ENCODE results near the gene BCL11A. TPM values are rescaled to one million over a fixed set of nuclear protein-coding genes. Genes with fewer than 3 reads are reported as not detected.

The BCL11A gene
- total and polyA plus RNA-seq, 4 donors = 0.08 to 8.5 (median 0.47) TPM

DNA sequence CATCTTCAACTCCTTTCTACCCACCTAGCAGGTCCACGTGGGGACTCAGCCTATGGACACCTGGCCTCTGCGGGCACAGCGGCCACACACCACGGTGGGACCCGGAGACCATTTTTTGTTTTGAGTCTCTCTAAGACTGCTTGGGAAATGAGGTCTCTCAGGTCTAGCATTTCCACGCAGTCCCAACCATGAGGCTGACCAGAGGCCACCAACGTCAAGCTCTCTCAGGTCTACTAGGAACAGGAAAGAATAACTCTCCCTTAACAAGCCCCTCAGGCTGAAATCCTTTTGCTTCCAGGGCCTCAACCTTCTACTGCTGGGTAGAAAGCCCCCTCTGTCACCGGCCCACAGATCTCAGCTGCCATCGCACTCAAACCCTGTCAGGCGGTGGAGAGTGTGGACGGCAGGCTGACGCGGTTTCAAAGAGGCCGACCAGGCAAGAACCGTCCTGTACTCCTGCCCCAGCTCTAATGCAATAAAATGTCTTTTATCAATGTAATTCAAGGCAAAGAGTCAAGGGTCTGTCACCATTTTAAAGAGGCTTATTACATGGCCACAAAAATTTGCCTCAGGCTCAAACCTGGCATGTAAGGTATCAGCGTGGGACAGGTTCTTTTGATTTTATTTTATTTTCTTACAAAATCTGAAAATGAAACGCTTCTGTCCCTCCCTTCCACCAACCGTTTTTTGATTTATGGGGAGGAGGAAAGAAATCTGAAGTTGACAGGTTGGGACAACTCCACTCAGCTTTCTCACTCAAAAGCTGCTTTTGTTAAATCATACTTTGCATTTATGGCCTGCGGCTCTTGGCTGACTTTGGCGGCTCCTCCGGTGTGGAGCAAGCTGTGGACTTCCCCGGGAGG lies 74.0 kb downstream of the BCL11A start:
- no peak overlapping the region for H3K4me3 ChIP-seq (ENCODE audit: low read depth in 1 of 3, low read length in 3 of 3)
- 90% methylated on average over 22 of the region's 22 CpGs for WGBS
- no peak overlapping the region for H3K27ac ChIP-seq (ENCODE audit: low read depth in 1 of 2, low read length in 2 of 2)
- no peaks in the 10 kb centered on the region for H3K9me3 ChIP-seq (ENCODE audit: control insufficient read depth in 4 of 4, low read length in 3 of 4)
- H3K9ac ChIP-seq (ENCODE audit: low read depth in 1 of 2, low read length in 2 of 2) = no peak overlapping the region
- peaks cover 7 to 27% (median 18%) of the 10 kb centered on the region in 4 donors for H3K4me1 ChIP-seq (ENCODE audit: control insufficient read depth in 4 of 4, insufficient read depth in 4 of 4, low read length in 3 of 4)
- TF ChIP-seq GABPA (IDR thresholded peaks at IDR 0.05 in 1 of 2, conservative IDR thresholded peaks at IDR 0.05 in 1 of 2) (no peak), NR2F2 (IDR thresholded peaks at IDR 0.05) (no peak), YY1 (IDR thresholded peaks at IDR 0.05) (no peak), EGR1 (IDR thresholded peaks at IDR 0.05; ENCODE audit: low read depth in 2 of 2) (no peak), RXRA (IDR thresholded peaks at IDR 0.05) (no peak), FOXA1 (IDR thresholded peaks at IDR 0.05) (no peak), HNF4G (IDR thresholded peaks at IDR 0.05) (no peak), FOXA2 (IDR thresholded peaks at IDR 0.05) (no peak), HNF4A (conservative IDR thresholded peaks at IDR 0.05) (no peak), SP1 (IDR thresholded peaks at IDR 0.05) (no peak), RAD21 (IDR thresholded peaks at IDR 0.05) (no peak), JUND (IDR thresholded peaks at IDR 0.05) (no peak)
- TF ChIP-seq, protein P1, sequence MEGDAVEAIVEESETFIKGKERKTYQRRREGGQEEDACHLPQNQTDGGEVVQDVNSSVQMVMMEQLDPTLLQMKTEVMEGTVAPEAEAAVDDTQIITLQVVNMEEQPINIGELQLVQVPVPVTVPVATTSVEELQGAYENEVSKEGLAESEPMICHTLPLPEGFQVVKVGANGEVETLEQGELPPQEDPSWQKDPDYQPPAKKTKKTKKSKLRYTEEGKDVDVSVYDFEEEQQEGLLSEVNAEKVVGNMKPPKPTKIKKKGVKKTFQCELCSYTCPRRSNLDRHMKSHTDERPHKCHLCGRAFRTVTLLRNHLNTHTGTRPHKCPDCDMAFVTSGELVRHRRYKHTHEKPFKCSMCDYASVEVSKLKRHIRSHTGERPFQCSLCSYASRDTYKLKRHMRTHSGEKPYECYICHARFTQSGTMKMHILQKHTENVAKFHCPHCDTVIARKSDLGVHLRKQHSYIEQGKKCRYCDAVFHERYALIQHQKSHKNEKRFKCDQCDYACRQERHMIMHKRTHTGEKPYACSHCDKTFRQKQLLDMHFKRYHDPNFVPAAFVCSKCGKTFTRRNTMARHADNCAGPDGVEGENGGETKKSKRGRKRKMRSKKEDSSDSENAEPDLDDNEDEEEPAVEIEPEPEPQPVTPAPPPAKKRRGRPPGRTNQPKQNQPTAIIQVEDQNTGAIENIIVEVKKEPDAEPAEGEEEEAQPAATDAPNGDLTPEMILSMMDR (IDR thresholded peaks at IDR 0.05; ENCODE audit: low read depth, low read length, missing input control) = no peak
- TF ChIP-seq, protein P2, sequence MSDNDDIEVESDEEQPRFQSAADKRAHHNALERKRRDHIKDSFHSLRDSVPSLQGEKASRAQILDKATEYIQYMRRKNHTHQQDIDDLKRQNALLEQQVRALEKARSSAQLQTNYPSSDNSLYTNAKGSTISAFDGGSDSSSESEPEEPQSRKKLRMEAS (IDR thresholded peaks at IDR 0.05) = no peak
- TF ChIP-seq, protein P3, sequence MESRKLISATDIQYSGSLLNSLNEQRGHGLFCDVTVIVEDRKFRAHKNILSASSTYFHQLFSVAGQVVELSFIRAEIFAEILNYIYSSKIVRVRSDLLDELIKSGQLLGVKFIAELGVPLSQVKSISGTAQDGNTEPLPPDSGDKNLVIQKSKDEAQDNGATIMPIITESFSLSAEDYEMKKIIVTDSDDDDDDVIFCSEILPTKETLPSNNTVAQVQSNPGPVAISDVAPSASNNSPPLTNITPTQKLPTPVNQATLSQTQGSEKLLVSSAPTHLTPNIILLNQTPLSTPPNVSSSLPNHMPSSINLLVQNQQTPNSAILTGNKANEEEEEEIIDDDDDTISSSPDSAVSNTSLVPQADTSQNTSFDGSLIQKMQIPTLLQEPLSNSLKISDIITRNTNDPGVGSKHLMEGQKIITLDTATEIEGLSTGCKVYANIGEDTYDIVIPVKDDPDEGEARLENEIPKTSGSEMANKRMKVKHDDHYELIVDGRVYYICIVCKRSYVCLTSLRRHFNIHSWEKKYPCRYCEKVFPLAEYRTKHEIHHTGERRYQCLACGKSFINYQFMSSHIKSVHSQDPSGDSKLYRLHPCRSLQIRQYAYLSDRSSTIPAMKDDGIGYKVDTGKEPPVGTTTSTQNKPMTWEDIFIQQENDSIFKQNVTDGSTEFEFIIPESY (IDR thresholded peaks at IDR 0.05) = no peak
- H3K27me3 ChIP-seq (ENCODE audit: control insufficient read depth in 4 of 4, insufficient read depth in 4 of 4, low read length in 3 of 4) = no peaks in the 10 kb centered on the region
- DNase-seq (ENCODE audit: low spot score) = no peak
- H3K36me3 ChIP-seq (ENCODE audit: control insufficient read depth in 4 of 4, insufficient read depth in 3 of 4, low read depth in 1 of 4, low read length in 3 of 4) = no peaks in the 10 kb centered on the region

DNA sequence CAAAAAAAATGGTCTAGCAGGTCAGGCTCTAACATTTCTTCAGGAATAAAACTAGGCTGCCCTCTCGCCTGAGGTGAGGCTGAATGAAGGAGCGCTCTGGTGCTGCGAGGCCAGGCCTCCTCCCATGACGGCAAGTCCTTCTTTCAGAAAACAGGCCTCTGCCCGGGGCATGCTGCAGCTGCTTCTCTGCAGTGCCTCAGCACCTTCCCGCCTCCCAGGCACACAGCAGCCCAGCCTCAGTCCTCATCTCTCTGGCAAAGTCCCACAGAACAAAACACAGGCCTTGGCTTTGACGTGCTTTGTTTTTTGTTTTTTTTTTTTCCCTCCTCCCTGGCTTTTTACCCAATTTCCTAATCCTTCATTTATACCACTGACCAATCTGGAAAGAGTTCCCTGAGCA lies 74.8 kb downstream of the BCL11A start:
- WGBS = 88% methylated on average over 7 of the region's 7 CpGs
- Histone ChIP-seq H3K36me3 (ENCODE audit: control insufficient read depth in 4 of 4, insufficient read depth in 3 of 4, low read depth in 1 of 4, low read length in 3 of 4) (no peaks in the 10 kb centered on the region), H3K9me3 (ENCODE audit: control insufficient read depth in 4 of 4, low read length in 3 of 4) (no peaks in the 10 kb centered on the region), H3K4me1 (ENCODE audit: control insufficient read depth in 4 of 4, insufficient read depth in 4 of 4, low read length in 3 of 4) (peaks cover 7 to 27% (median 18%) of the 10 kb centered on the region in 4 donors), H3K9ac (ENCODE audit: low read depth in 1 of 2, low read length in 2 of 2) (no peak overlapping the region), H3K27ac (ENCODE audit: low read depth in 1 of 2, low read length in 2 of 2) (no peak overlapping the region), H3K27me3 (ENCODE audit: control insufficient read depth in 4 of 4, insufficient read depth in 4 of 4, low read length in 3 of 4) (no peaks in the 10 kb centered on the region), H3K4me3 (ENCODE audit: low read depth in 1 of 3, low read length in 3 of 3) (no peak overlapping the region)
- no peak for DNase-seq (ENCODE audit: low spot score)
- TF ChIP-seq, protein P4, sequence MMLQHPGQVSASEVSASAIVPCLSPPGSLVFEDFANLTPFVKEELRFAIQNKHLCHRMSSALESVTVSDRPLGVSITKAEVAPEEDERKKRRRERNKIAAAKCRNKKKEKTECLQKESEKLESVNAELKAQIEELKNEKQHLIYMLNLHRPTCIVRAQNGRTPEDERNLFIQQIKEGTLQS (IDR thresholded peaks at IDR 0.05) = no peak
- TF ChIP-seq EGR1 (IDR thresholded peaks at IDR 0.05; ENCODE audit: low read depth in 2 of 2) = no peak
- TF ChIP-seq FOXA1 (IDR thresholded peaks at IDR 0.05) = no peak
- no peak for TF ChIP-seq TAF1 (conservative IDR thresholded peaks at IDR 0.05)
- no peak for TF ChIP-seq RXRA (IDR thresholded peaks at IDR 0.05)
- TF ChIP-seq YY1 (IDR thresholded peaks at IDR 0.05) = no peak
- TF ChIP-seq FOXA2 (IDR thresholded peaks at IDR 0.05) = no peak
- TF ChIP-seq SP1 (IDR thresholded peaks at IDR 0.05) = no peak
- TF ChIP-seq GABPA (IDR thresholded peaks at IDR 0.05 in 1 of 2, conservative IDR thresholded peaks at IDR 0.05 in 1 of 2) = no peak
- TF ChIP-seq, protein P2 (IDR thresholded peaks at IDR 0.05) = no peak
- TF ChIP-seq, protein P5, sequence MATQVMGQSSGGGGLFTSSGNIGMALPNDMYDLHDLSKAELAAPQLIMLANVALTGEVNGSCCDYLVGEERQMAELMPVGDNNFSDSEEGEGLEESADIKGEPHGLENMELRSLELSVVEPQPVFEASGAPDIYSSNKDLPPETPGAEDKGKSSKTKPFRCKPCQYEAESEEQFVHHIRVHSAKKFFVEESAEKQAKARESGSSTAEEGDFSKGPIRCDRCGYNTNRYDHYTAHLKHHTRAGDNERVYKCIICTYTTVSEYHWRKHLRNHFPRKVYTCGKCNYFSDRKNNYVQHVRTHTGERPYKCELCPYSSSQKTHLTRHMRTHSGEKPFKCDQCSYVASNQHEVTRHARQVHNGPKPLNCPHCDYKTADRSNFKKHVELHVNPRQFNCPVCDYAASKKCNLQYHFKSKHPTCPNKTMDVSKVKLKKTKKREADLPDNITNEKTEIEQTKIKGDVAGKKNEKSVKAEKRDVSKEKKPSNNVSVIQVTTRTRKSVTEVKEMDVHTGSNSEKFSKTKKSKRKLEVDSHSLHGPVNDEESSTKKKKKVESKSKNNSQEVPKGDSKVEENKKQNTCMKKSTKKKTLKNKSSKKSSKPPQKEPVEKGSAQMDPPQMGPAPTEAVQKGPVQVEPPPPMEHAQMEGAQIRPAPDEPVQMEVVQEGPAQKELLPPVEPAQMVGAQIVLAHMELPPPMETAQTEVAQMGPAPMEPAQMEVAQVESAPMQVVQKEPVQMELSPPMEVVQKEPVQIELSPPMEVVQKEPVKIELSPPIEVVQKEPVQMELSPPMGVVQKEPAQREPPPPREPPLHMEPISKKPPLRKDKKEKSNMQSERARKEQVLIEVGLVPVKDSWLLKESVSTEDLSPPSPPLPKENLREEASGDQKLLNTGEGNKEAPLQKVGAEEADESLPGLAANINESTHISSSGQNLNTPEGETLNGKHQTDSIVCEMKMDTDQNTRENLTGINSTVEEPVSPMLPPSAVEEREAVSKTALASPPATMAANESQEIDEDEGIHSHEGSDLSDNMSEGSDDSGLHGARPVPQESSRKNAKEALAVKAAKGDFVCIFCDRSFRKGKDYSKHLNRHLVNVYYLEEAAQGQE (IDR thresholded peaks at IDR 0.05) = no peak
- no peak for TF ChIP-seq HNF4A (conservative IDR thresholded peaks at IDR 0.05)
- TF ChIP-seq, protein P1 (IDR thresholded peaks at IDR 0.05; ENCODE audit: low read depth, low read length, missing input control) = no peak

Measured in liver (tissue), 9 donors.